ENCODE data around the gene SPATA32. TPM values are rescaled to one million over a fixed set of nuclear protein-coding genes. Genes with fewer than 3 reads are reported as not detected.

Gene SPATA32
- total and polyA plus RNA-seq, 7 donors, result 0.11 TPM; not detected in 6

DNA sequence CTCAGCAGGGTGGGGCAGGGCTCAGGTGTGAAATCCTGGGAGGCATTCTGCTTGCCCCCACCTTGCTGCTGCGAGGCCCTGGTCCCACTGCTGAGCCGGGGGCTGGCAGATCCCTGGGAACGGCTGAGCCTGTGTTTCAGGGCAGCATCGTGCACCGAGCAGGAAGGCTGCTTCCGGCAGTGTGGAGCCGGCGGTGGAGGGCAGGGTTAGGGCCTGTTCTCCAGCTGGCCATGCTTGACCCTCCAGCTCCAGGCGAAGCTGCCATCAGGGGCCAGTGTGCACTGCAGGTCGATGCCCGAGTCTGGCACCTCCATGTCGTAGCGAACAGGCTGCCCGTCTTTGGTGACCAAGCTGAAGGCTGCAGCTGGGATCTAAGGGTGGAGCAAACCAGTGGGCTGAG lies 2.5 kb upstream of the SPATA32 start:
- Histone ChIP-seq H3K4me3 (no peak overlapping the region), H3K4me1 (peaks cover 71% of the 10 kb centered on the region), H3K9me3 (no peaks in the 10 kb centered on the region), H3K27me3 (ENCODE audit: insufficient read depth in 3 of 3, low read length in 2 of 3) (no peaks in the 10 kb centered on the region), H3K27ac (peak overlapping the region; percentile 39), H3K36me3 (ENCODE audit: insufficient read depth in 1 of 2, low read depth in 1 of 2) (peaks cover 17 to 71% of the 10 kb centered on the region in 2 donors)
- ATAC-seq (no peak), DNase-seq (no peak)
- WGBS, 3 donors, result 80 to 94% (median 80%) methylated on average over 13 to 14 of the region's 14 CpGs
- TF ChIP-seq, protein P1, sequence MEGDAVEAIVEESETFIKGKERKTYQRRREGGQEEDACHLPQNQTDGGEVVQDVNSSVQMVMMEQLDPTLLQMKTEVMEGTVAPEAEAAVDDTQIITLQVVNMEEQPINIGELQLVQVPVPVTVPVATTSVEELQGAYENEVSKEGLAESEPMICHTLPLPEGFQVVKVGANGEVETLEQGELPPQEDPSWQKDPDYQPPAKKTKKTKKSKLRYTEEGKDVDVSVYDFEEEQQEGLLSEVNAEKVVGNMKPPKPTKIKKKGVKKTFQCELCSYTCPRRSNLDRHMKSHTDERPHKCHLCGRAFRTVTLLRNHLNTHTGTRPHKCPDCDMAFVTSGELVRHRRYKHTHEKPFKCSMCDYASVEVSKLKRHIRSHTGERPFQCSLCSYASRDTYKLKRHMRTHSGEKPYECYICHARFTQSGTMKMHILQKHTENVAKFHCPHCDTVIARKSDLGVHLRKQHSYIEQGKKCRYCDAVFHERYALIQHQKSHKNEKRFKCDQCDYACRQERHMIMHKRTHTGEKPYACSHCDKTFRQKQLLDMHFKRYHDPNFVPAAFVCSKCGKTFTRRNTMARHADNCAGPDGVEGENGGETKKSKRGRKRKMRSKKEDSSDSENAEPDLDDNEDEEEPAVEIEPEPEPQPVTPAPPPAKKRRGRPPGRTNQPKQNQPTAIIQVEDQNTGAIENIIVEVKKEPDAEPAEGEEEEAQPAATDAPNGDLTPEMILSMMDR (IDR thresholded peaks at IDR 0.05), result no peak
- intact Hi-C loops (cut with DNase I), result loop anchor here (5.0 to 10.0 kb wide), 2 partner anchors 50 to 118 kb away; partner anchors contain the start of gene MAP3K14 (in 1 of the 2)

DNA sequence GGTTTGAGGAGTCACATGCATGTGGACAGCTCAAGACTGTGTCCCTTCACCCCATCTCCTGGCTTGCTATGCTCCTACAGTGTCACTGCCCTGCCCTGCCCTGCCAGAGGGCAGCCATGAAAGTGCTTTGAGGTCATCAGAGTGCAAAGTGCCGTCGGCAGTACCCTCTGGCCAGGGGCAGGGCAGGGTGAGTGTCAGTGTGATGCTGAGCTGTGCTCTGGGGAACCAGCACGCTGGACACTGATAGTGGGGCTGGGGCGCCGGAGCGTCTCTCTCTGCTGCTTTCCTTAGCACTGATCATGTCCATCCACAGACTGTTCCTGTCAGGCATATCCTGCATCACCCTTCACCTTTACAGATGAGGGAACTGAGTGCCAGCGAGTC lies 1.6 kb upstream of the SPATA32 start:
- 43 to 68% (median 59%) methylated on average over 7 of the region's 7 CpGs for whole genome bisulfite sequencing, 3 donors
- intact Hi-C loops (cut with DNase I), result loop anchor here (5.0 to 10.0 kb wide), 2 partner anchors 51 to 119 kb away; partner anchors contain the start of gene MAP3K14 (in 1 of the 2)
- Histone ChIP-seq H3K27ac (peak overlapping the region; percentile 39), H3K36me3 (ENCODE audit: insufficient read depth in 1 of 2, low read depth in 1 of 2) (peaks cover 11 to 61% of the 10 kb centered on the region in 2 donors), H3K4me3 (no peak overlapping the region), H3K27me3 (ENCODE audit: insufficient read depth in 3 of 3, low read length in 2 of 3) (no peaks in the 10 kb centered on the region), H3K4me1 (peaks cover 71% of the 10 kb centered on the region), H3K9me3 (no peaks in the 10 kb centered on the region)
- TF ChIP-seq, protein P1 (IDR thresholded peaks at IDR 0.05), result no peak
- DNase-seq (peak in 1 of 2 donors; percentile 74), ATAC-seq (peak in 2 of 4 donors; percentile 49 to 51)

DNA sequence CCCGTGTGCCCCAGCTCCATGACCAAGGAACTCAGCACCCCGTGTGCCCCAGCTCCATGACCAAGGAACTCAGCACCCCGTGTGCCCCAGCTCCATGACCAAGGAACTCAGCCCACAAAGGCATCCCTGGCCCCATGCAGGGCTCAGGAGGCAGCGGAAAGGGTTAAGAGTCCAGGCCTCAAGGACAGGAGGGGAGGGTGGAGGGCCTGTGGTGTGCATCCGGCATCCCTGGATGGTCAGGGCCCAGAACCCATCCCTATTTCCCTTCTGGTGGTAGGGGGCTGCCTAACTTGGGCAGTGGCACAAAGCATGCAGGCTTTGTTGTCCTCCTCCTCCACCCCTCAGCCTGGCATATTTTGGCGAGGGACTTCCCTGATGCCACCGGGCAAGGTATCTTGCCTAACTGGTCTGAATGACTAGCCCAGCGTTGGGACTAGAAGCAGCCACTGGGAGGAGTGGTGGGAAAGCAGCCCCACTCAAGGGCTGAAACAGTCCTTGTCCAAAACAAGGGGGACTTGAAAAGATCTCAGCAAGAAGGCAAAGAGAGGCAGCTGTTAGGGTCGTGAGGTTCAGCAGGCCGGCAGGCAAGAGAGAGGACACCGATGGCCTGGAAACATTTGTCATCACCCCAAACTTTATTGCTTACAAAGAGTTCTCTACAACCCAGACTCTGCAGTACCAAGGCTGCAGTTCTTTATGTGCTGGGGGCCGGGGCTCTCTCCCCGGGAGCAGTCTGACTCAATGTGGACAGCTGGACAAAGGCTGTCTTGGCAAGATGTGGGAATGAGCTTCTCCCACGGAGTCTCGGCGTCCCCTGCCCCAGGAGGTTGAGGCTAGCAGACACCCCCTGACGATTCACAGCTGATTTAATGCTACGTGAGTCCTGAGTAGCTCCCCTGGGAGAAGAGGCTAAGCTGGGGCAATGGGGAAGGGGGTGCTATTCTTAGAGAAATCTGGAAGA lies 902 bp upstream of the SPATA32 start:
- DNase-seq (no peak), ATAC-seq (peak in 2 of 4 donors; percentile 22 to 26)
- peaks cover 10 to 55% of the 10 kb centered on the region in 2 donors for H3K36me3 ChIP-seq (ENCODE audit: insufficient read depth in 1 of 2, low read depth in 1 of 2)
- WGBS, 3 donors, result 30 to 52% (median 34%) methylated on average over 18 of the region's 18 CpGs
- no peaks in the 10 kb centered on the region for H3K27me3 ChIP-seq (ENCODE audit: insufficient read depth in 3 of 3, low read length in 2 of 3)
- H3K4me3 ChIP-seq, result peak overlapping the region; percentile 68
- TF ChIP-seq, protein P1 (IDR thresholded peaks at IDR 0.05), result no peak
- intact Hi-C loops (cut with DNase I), result loop anchor here (5.0 to 10.0 kb wide), 2 partner anchors 52 to 120 kb away; partner anchors contain the start of gene MAP3K14 (in 1 of the 2)
- peaks cover 71% of the 10 kb centered on the region for H3K4me1 ChIP-seq
- H3K9me3 ChIP-seq, result no peaks in the 10 kb centered on the region
- H3K27ac ChIP-seq, result peak overlapping the region; percentile 39

DNA sequence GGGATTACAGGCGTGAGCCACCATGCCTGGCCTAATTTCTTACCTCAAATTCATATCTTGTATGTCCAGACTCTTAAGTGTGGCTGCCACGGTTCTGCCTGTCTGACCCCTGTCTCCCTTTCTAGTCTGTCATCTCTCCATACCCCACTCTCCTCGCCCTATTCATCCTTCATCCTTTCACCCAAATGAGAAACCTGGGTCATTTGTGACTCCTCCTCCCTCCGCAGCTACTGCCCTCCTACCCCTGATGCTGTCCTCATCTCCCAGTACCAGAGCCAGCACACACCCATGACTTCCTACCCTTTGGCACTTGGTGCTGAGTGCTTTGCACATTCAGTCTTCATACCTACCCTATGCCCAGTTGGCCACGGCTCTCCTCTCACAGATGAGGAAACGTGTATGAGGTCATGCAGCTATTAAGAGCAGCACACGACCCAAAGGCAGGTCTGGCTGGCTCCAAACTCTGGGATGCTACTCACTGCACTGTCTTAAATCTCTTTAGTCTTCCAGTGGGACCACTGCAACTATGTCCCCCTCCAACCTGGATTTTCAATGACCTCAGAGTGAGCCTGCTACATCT lies 1.6 kb downstream of the SPATA32 start:
- intact Hi-C loops (cut with DNase I), result loop anchor here (5.0 to 10.0 kb wide), 2 partner anchors 55 to 122 kb away; partner anchors contain the start of gene MAP3K14 (in 1 of the 2)
- TF ChIP-seq, protein P1 (IDR thresholded peaks at IDR 0.05), result no peak
- Histone ChIP-seq H3K36me3 (ENCODE audit: insufficient read depth in 1 of 2, low read depth in 1 of 2) (peaks cover 7 to 30% of the 10 kb centered on the region in 2 donors), H3K9me3 (no peaks in the 10 kb centered on the region), H3K27ac (peak overlapping the region; percentile 70), H3K27me3 (ENCODE audit: insufficient read depth in 3 of 3, low read length in 2 of 3) (no peaks in the 10 kb centered on the region), H3K4me1 (peaks cover 55% of the 10 kb centered on the region), H3K4me3 (no peak overlapping the region)
- 45 to 52% (median 47%) methylated on average over 7 of the region's 7 CpGs for WGBS, 3 donors
- ATAC-seq (peak; percentile 86 to 92 (median 90)), DNase-seq (peak; percentile 62 to 87)

Data from psoas muscle (tissue), 8 donors.